Left ventricle myocardium inferior (tissue), 1 donor: ENCODE measurements around the gene STAC3. TPM values are rescaled to one million over a fixed set of nuclear protein-coding genes. Genes with fewer than 3 reads are reported as not detected.

Source experiments
- DNase-seq: peaks from one replicate; pipeline ENCODE4 v3.0.0-alpha.2; 2020
- H3K27ac ChIP-seq: fragments of 200-600 bp; replicated peaks from 2 replicates; pipeline ENCODE4 v1.8.0; 2021
- H3K27me3 ChIP-seq: fragments of 200-600 bp; 2 replicates; pipeline ENCODE4 v1.8.0; 2021; ENCODE audit warnings: low read depth
- H3K36me3 ChIP-seq: fragments of 200-600 bp; 2 replicates; pipeline ENCODE4 v1.8.0; 2021
- H3K4me1 ChIP-seq: fragments of 200-600 bp; 2 replicates; pipeline ENCODE4 v1.8.0; 2021
- H3K4me3 ChIP-seq: fragments of 200-600 bp; 2 replicates; pipeline ENCODE4 v1.8.0; 2021; ENCODE audit warnings: mild to moderate bottlenecking, moderate library complexity
- H3K9me3 ChIP-seq: fragments of 200-600 bp; replicated peaks from 2 replicates; pipeline ENCODE4 v1.8.0; 2021
- intact Hi-C: fragments of 100-400 bp; cut with micrococcal nuclease; formaldehyde crosslinking; loops from one replicate; pipeline ENCODE4 v1.11.0; 2022
- total RNA-seq: library from RNA; stranded (reverse); fragmentation: NEBNext Ultra II Directional; extraction: Animal tissue kit (Norgen Biotek cat#: 25700); gene quantifications from one replicate; pipeline ENCODE4 v1.2.1, GENCODE V29; 2021
- TF ChIP-seq, protein P1 (sequence below): fragments of 200-600 bp; IDR thresholded peaks from 2 replicates; pipeline ENCODE4 v1.8.0; 2021; ENCODE audit warnings: antibody characterized with exemption, mild to moderate bottlenecking, borderline replicate concordance
- donor health status: DM: no; HTN: yes; CAD: no; lungs with severe emphysema.

Gene STAC3
- total RNA-seq, 1 donor from 2014 or later = 0.69 TPM

DNA sequence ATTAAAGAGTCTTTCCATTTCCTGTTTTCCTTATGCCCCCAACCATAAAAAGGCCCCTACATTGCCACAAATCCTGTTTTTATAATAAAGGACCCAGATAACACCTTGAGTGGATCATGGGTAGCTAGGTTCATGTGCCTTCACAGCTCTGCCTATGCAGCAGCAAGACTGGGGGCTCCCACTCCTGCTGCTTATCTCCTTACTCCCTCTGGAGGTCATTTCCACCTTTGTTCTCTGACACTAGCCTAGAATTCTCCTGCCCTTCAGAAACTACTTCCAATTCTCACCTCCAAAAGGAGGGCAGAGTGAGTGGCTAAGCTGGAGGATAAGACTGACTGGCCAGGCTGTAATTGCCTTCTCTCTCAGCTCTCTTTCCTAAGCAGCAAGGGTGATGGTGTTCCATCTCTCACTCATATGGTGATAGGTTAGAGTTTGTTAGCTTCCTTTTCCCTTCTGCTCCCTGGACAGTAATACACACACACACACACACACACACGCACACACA is 20.0 kb upstream of the STAC3 start:
- H3K9me3 ChIP-seq = no peaks in the 10 kb centered on the region
- no peak for DNase-seq
- TF ChIP-seq, protein P1, sequence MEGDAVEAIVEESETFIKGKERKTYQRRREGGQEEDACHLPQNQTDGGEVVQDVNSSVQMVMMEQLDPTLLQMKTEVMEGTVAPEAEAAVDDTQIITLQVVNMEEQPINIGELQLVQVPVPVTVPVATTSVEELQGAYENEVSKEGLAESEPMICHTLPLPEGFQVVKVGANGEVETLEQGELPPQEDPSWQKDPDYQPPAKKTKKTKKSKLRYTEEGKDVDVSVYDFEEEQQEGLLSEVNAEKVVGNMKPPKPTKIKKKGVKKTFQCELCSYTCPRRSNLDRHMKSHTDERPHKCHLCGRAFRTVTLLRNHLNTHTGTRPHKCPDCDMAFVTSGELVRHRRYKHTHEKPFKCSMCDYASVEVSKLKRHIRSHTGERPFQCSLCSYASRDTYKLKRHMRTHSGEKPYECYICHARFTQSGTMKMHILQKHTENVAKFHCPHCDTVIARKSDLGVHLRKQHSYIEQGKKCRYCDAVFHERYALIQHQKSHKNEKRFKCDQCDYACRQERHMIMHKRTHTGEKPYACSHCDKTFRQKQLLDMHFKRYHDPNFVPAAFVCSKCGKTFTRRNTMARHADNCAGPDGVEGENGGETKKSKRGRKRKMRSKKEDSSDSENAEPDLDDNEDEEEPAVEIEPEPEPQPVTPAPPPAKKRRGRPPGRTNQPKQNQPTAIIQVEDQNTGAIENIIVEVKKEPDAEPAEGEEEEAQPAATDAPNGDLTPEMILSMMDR = no peak
- no peaks in the 10 kb centered on the region for H3K27me3 ChIP-seq
- no peak overlapping the region for H3K4me3 ChIP-seq
- H3K36me3 ChIP-seq = peaks cover 43% of the 10 kb centered on the region
- peaks cover 35% of the 10 kb centered on the region for H3K4me1 ChIP-seq
- no peak overlapping the region for H3K27ac ChIP-seq
- intact Hi-C loops = no loop called here

DNA sequence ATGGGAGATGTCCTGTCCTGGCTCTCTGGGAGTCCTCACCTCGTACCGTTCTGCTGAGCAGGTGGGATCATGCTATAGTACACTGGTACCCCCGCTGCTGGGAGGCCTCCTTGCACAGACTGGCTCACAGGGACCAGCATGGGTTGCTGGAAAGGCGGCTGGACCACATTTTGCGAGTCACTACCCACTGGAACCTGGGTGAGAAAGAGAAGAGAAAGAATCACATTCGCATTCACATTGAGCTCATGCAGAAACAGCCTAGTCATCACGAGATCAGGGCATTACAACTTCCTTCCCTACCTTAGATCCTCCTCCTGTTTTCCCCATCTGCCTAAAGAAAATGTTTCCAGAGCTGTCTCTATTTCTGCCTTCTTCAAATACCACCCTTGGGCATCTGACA is 17.3 kb upstream of the STAC3 start:
- H3K4me3 ChIP-seq = no peak overlapping the region
- no peak for DNase-seq
- peaks cover 47% of the 10 kb centered on the region for H3K4me1 ChIP-seq
- TF ChIP-seq, protein P1 = no peak
- H3K36me3 ChIP-seq = peaks cover 42% of the 10 kb centered on the region
- no peaks in the 10 kb centered on the region for H3K9me3 ChIP-seq
- H3K27me3 ChIP-seq = no peaks in the 10 kb centered on the region
- intact Hi-C loops = no loop called here
- no peak overlapping the region for H3K27ac ChIP-seq

DNA sequence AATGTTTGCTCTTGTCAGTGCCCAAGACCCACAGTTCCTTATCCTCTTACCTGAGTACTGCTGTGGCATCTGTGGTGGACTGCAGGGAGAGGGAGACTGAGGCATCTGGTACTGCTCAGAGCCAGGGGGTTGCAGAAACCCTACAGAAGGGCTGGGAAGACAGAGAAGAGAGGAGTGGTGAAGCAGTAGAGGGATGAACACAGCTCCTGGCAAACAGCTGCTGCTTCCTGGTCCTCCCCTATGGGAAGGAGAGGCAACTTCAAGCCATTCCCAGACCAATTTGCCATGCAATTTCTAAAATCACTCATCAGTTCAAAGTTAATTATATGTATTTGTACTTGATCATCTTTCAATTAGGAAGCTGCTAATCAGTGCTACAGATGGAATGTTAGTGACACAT is 15.7 kb upstream of the STAC3 start:
- no peaks in the 10 kb centered on the region for H3K9me3 ChIP-seq
- peaks cover 47% of the 10 kb centered on the region for H3K4me1 ChIP-seq
- no peaks in the 10 kb centered on the region for H3K27me3 ChIP-seq
- H3K4me3 ChIP-seq = no peak overlapping the region
- no peak overlapping the region for H3K27ac ChIP-seq
- TF ChIP-seq, protein P1 = no peak
- peaks cover 42% of the 10 kb centered on the region for H3K36me3 ChIP-seq
- intact Hi-C loops = no loop called here
- no peak for DNase-seq

DNA sequence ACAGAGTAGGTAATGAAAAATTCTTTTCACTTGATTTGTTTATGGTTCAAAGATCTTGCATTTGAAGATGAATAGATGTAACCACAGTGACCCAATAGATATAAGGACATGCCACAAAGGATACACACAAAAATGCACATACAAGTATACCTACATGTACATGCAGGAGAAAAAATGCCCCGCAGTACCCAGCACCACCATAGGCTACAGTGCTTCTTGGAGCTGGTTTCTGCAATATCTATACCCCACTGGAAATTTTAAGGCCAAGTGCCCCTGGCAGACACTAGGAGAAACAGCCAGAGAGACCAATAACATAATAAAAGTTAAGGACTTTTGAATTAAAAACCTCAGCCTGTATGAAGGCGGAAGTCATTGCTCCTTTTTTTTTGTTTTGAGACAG is 12.1 kb upstream of the STAC3 start:
- Histone ChIP-seq H3K27ac (peak overlapping the region; percentile 85), H3K4me1 (peaks cover 66% of the 10 kb centered on the region), H3K27me3 (no peaks in the 10 kb centered on the region), H3K36me3 (peaks cover 36% of the 10 kb centered on the region), H3K9me3 (no peaks in the 10 kb centered on the region), H3K4me3 (no peak overlapping the region)
- TF ChIP-seq, protein P1 = no peak
- intact Hi-C loops = no loop called here
- DNase-seq = no peak

DNA sequence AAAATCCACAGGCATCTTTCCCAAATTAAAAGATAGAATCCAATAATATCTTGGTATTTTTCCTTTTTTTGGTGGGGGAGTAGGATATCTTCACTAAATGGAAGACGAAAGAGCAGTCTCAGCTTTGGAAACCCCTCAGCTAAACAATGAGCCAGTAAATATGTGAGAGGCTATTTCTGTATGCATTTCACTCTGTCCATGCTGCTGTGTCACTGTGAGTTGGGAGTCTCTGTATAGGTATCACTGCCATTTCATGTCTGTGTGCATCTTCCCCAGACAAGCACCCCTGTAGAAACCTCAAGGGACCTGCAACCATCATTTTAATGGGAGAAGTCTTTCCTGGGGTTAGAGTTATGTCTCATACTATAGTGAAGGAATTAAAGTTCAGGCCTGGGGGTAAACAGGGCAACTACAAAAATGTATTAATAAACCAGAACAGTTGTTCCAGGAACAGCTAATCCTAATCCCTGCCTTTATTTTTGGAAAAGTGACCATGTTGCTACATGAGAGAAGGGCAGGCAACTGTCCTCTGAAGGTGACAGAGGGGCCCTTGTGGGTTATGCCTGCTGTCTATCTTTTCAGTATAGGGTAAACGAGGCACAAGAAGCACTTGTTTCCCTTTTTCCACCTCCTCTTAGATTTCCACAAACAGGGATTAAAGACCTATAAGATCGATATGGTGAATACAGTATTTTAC is 11.3 kb upstream of the STAC3 start:
- no peak for DNase-seq
- Histone ChIP-seq H3K27me3 (no peaks in the 10 kb centered on the region), H3K4me1 (peaks cover 73% of the 10 kb centered on the region), H3K36me3 (peaks cover 37% of the 10 kb centered on the region), H3K9me3 (no peaks in the 10 kb centered on the region), H3K4me3 (no peak overlapping the region), H3K27ac (peak overlapping the region; percentile 85)
- intact Hi-C loops = no loop called here
- TF ChIP-seq, protein P1 = no peak
